HepG2 (cell line): Measurements from ENCODE around the gene SPATS2. TPM values are rescaled to one million over a fixed set of nuclear protein-coding genes. Genes with fewer than 3 reads are reported as not detected.
A peak's percentile ranks its signal among the peaks of the same experiment; 100 is the strongest.

Experiments
- CTCF ChIP-seq: sonication (generic); formaldehyde crosslinking; IDR thresholded peaks from 2 replicates; pipeline ENCODE4 v1.5.0; 2020; ENCODE audit warnings: mild to moderate bottlenecking, missing genetic modification reagents, moderate library complexity
- FLYWCH1 ChIP-seq: sonication (generic); formaldehyde crosslinking; IDR thresholded peaks from 2 replicates; pipeline ENCODE4 v1.8.1; 2023; ENCODE audit warnings: mild to moderate bottlenecking, missing genetic modification reagents
- NR1H2 ChIP-seq: sonication (generic); formaldehyde crosslinking; IDR thresholded peaks from 2 replicates; pipeline ENCODE4 v1.8.1; 2022; ENCODE audit warnings: low read depth, missing genetic modification reagents, borderline replicate concordance
- PBX3 ChIP-seq: sonication (generic); formaldehyde crosslinking; IDR thresholded peaks from 2 replicates; pipeline ENCODE4 v1.8.1; 2023; ENCODE audit warnings: missing genetic modification reagents, inconsistent platforms, borderline replicate concordance
- SNAPC4 ChIP-seq: sonication (generic); formaldehyde crosslinking; IDR thresholded peaks from 2 replicates; pipeline ENCODE4 v1.4.0; 2020; ENCODE audit warnings: mild to moderate bottlenecking, missing genetic modification reagents
- SNRNP70 ChIP-seq: fragments of 200-400 bp; formaldehyde crosslinking; IDR thresholded peaks from 2 replicates; pipeline ENCODE4 v1.6.1; 2017; ENCODE audit warnings: mild to moderate bottlenecking, low read depth, low read length, moderate library complexity
- SRSF4 ChIP-seq: fragments of 200-400 bp; formaldehyde crosslinking; IDR thresholded peaks from one replicate; pipeline ENCODE4 v1.6.1; 2018; ENCODE audit warnings: mild to moderate bottlenecking, low read depth, low read length, moderate library complexity; ENCODE audit not compliant: poor library complexity, severe bottlenecking
- TBX2 ChIP-seq: sonication (generic); formaldehyde crosslinking; IDR thresholded peaks from 2 replicates; pipeline ENCODE4 v1.5.0; 2020; ENCODE audit warnings: missing genetic modification reagents, mild to moderate bottlenecking, borderline replicate concordance
- THYN1 ChIP-seq: sonication (generic); formaldehyde crosslinking; IDR thresholded peaks from 2 replicates; pipeline ENCODE4 v1.8.1; 2023; ENCODE audit warnings: low read depth, mild to moderate bottlenecking, moderate library complexity, missing genetic modification reagents, borderline replicate concordance
- ZNF674 ChIP-seq: sonication (generic); formaldehyde crosslinking; IDR thresholded peaks from 2 replicates; pipeline ENCODE4 v1.5.0; 2020; ENCODE audit warnings: low read depth, mild to moderate bottlenecking, missing genetic modification reagents
- polyA plus RNA-seq, 8 experiments: library from polyadenylated mRNA; depleted of rRNA in 3 of 8; stranded (reverse) in 7 of 8; unstranded in 1 of 8; fragments of >200 nt; fragmentation: Illumina TruSeq in 4 of 8; extraction: Trizol in 4 of 8; gene quantifications; 2 replicates each; pipeline versions ENCODE4 v1.2.1 to v1.2.3, GENCODE V29; 2011 to 2016; ENCODE audit warnings: low read depth in 4 of 8, missing spikeins in 1 of 8, mixed read lengths in 1 of 8; ENCODE audit not compliant: insufficient read depth in 1 of 8
- total RNA-seq, 5 experiments: library from RNA; depleted of rRNA; stranded (reverse); fragments of >200 nt; fragmentation: Illumina TruSeq; extraction: Trizol; gene quantifications; 2 replicates each; pipeline ENCODE4 v1.2.3, GENCODE V29; 2016; ENCODE audit warnings: low read depth in 1 of 5
- TF ChIP-seq, protein P1 (sequence below): sonication (generic); formaldehyde crosslinking; IDR thresholded peaks from 2 replicates; pipeline ENCODE4 v1.9.0; 2021; ENCODE audit warnings: mild to moderate bottlenecking, missing genetic modification reagents

Gene SPATS2
- total and polyA plus RNA-seq, 2 of the 13 experiments (the other 11 are each of a cell fraction or from before 2014, with no cell fraction given): 19.3 to 28.1 TPM

- TF ChIP-seq SNAPC4 (CRISPR knock-in tag): no peak
- peak; percentile 50; the same call in 1 of the 2 replicates for TF ChIP-seq TBX2
- TF ChIP-seq NR1H2 (CRISPR knock-in tag): no peak
- no peak for TF ChIP-seq SNRNP70
- TF ChIP-seq, protein P1, sequence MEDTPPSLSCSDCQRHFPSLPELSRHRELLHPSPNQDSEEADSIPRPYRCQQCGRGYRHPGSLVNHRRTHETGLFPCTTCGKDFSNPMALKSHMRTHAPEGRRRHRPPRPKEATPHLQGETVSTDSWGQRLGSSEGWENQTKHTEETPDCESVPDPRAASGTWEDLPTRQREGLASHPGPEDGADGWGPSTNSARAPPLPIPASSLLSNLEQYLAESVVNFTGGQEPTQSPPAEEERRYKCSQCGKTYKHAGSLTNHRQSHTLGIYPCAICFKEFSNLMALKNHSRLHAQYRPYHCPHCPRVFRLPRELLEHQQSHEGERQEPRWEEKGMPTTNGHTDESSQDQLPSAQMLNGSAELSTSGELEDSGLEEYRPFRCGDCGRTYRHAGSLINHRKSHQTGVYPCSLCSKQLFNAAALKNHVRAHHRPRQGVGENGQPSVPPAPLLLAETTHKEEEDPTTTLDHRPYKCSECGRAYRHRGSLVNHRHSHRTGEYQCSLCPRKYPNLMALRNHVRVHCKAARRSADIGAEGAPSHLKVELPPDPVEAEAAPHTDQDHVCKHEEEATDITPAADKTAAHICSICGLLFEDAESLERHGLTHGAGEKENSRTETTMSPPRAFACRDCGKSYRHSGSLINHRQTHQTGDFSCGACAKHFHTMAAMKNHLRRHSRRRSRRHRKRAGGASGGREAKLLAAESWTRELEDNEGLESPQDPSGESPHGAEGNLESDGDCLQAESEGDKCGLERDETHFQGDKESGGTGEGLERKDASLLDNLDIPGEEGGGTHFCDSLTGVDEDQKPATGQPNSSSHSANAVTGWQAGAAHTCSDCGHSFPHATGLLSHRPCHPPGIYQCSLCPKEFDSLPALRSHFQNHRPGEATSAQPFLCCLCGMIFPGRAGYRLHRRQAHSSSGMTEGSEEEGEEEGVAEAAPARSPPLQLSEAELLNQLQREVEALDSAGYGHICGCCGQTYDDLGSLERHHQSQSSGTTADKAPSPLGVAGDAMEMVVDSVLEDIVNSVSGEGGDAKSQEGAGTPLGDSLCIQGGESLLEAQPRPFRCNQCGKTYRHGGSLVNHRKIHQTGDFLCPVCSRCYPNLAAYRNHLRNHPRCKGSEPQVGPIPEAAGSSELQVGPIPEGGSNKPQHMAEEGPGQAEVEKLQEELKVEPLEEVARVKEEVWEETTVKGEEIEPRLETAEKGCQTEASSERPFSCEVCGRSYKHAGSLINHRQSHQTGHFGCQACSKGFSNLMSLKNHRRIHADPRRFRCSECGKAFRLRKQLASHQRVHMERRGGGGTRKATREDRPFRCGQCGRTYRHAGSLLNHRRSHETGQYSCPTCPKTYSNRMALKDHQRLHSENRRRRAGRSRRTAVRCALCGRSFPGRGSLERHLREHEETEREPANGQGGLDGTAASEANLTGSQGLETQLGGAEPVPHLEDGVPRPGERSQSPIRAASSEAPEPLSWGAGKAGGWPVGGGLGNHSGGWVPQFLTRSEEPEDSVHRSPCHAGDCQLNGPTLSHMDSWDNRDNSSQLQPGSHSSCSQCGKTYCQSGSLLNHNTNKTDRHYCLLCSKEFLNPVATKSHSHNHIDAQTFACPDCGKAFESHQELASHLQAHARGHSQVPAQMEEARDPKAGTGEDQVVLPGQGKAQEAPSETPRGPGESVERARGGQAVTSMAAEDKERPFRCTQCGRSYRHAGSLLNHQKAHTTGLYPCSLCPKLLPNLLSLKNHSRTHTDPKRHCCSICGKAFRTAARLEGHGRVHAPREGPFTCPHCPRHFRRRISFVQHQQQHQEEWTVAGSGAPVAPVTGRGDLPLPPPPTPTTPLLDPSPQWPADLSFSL: no peak
- 0 out of 2 replicates have a peak, but pooled peaks have one; percentile 47 for TF ChIP-seq PBX3 (CRISPR knock-in tag)
- no peak for TF ChIP-seq ZNF674 (CRISPR knock-in tag)
- TF ChIP-seq CTCF: no peak
- no peak for TF ChIP-seq THYN1 (CRISPR knock-in tag)
- TF ChIP-seq FLYWCH1 (CRISPR knock-in tag): no peak
- no peak for TF ChIP-seq SRSF4
These were observed 44.3 kb upstream of the SPATS2 start, which contains the start of gene TROAP (continued) for GRCh38 chr12:49322708-49323523.
